HepG2 (cell line): ENCODE results near the gene FUT4. TPM values are rescaled to one million over a fixed set of nuclear protein-coding genes. Genes with fewer than 3 reads are reported as not detected.

Source experiments
- ATAC-seq: fragments of 200-7000 bp; cut with Tn5 transposase; 3 replicates; pipeline ENCODE4 v1.9.1; 2020; ENCODE audit warnings: mild to moderate bottlenecking, moderate library complexity
- BruUV-seq: library from RNA; stranded (reverse); fragments of 400-500 nt; replicated peaks from 2 replicates; lab custom pipeline; 2021; lab: Mats Ljungman, UMichigan
- CTCF ChIA-PET: fragments of 300-600 bp; formaldehyde crosslinking; extraction: SDS; loops from one replicate; lab custom pipeline; 2021; ENCODE audit warnings: low total read pairs, inconsistent platforms, low intra/inter-chr PET ratio; lab: Yijun Ruan, JAX
- POLR2A ChIA-PET: fragments of 350-600 bp; sonication (Branson Sonifier 250); formaldehyde crosslinking; loops from one replicate; lab custom pipeline; 2020; ENCODE audit warnings: antibody characterized with exemption, inconsistent platforms; lab: Yijun Ruan, JAX
- DNase-seq: peaks from one replicate; pipeline ENCODE4 v3.0.0-alpha.2; 2015; ENCODE audit warnings: low spot score
- FAIRE-seq: peaks from 3 replicates; lab custom pipeline; 2011; peaks lifted over from hg19 to GRCh38; lab: Jason Lieb, UNC
- H2AFZ ChIP-seq: one replicate; pipeline ENCODE4 v1.6.1; 2011; ENCODE audit warnings: low read length, inconsistent platforms
- H3K27ac ChIP-seq: fragments of 300-600 bp; 3 replicates; pipeline ENCODE4 v1.8.0; 2011; ENCODE audit warnings: mixed run types, mild to moderate bottlenecking, mixed read lengths, low read length, inconsistent platforms; ENCODE audit not compliant: insufficient read depth; ENCODE audit errors: extremely low read length
- H3K27me3 ChIP-seq, 2 experiments: fragments of 200-600 bp in 1 of 2; 2 replicates in 1 of 2; 3 replicates in 1 of 2; pipeline versions ENCODE4 v1.6.0 to v1.8.0; 2011; ENCODE audit warnings: low read length in 2 of 2, mild to moderate bottlenecking in 2 of 2, moderate library complexity in 2 of 2, inconsistent platforms in 1 of 2; ENCODE audit not compliant: insufficient read depth in 2 of 2, control insufficient read depth in 1 of 2
- H3K36me3 ChIP-seq, 2 experiments: fragments of 200-600 bp in 1 of 2; replicated peaks in 1 of 2; 2 replicates in 1 of 2; 3 replicates in 1 of 2; pipeline versions ENCODE4 v1.5.1 to v1.8.0; 2011; ENCODE audit warnings: low read length in 2 of 2, inconsistent platforms in 1 of 2; ENCODE audit not compliant: insufficient read depth in 2 of 2, control insufficient read depth in 1 of 2
- H3K4me1 ChIP-seq: 2 replicates; pipeline ENCODE4 v1.5.1; 2012; ENCODE audit warnings: low read length, inconsistent platforms; ENCODE audit not compliant: insufficient read depth
- H3K4me2 ChIP-seq: 2 replicates; pipeline ENCODE4 v1.6.0; 2011; ENCODE audit warnings: low read depth, low read length, inconsistent platforms
- H3K4me3 ChIP-seq, 3 experiments: fragments of 200-600 bp in 1 of 3; sonication (generic), shearing (Covaris generic) in 1 of 3; replicated peaks in 1 of 3; 2 replicates each; pipeline ENCODE4 v1.5.1; 2011 to 2016; ENCODE audit warnings: low read length in 3 of 3, inconsistent platforms in 2 of 3, low read depth in 2 of 3, mild to moderate bottlenecking in 2 of 3, control low read depth in 1 of 3, mixed read lengths in 1 of 3; ENCODE audit not compliant: insufficient read depth in 1 of 3
- H3K79me2 ChIP-seq: one replicate; pipeline ENCODE4 v1.6.1; 2011; ENCODE audit warnings: low read length, inconsistent platforms; ENCODE audit not compliant: insufficient read depth
- H3K9ac ChIP-seq: 2 replicates; pipeline ENCODE4 v1.6.0; 2011; ENCODE audit warnings: mild to moderate bottlenecking, low read depth, low read length, inconsistent platforms; ENCODE audit not compliant: insufficient read depth
- H3K9me3 ChIP-seq: 2 replicates; pipeline ENCODE4 v1.5.1; 2012; ENCODE audit warnings: mild to moderate bottlenecking, low read length
- H4K20me1 ChIP-seq: 2 replicates; pipeline ENCODE4 v1.6.0; 2011; ENCODE audit warnings: inconsistent platforms, mild to moderate bottlenecking, low read length, moderate library complexity; ENCODE audit not compliant: insufficient read depth
- ARID5B ChIP-seq: IDR thresholded peaks from 2 replicates; pipeline ENCODE4 v1.4.0; 2020; ENCODE audit warnings: mild to moderate bottlenecking, missing genetic modification reagents
- GFI1 ChIP-seq: sonication (generic); formaldehyde crosslinking; IDR thresholded peaks from 2 replicates; pipeline ENCODE4 v1.5.0; 2020; ENCODE audit warnings: missing genetic modification reagents, mild to moderate bottlenecking, borderline replicate concordance
- ISL2 ChIP-seq: sonication (generic); formaldehyde crosslinking; IDR thresholded peaks from 2 replicates; pipeline ENCODE4 v1.5.0; 2020; ENCODE audit warnings: missing genetic modification reagents
- MIER2 ChIP-seq: IDR thresholded peaks from 2 replicates; pipeline ENCODE4 v1.6.1; 2016; ENCODE audit warnings: missing biosample characterization, missing genetic modification reagents
- NR3C1 ChIP-seq: sonication (generic); formaldehyde crosslinking; IDR thresholded peaks from 2 replicates; pipeline ENCODE4 v1.4.0; 2020; ENCODE audit warnings: missing genetic modification reagents
- NRL ChIP-seq: sonication (generic); formaldehyde crosslinking; IDR thresholded peaks from 2 replicates; pipeline ENCODE4 v1.5.0; 2020; ENCODE audit warnings: missing genetic modification reagents, mild to moderate bottlenecking, moderate library complexity, borderline replicate concordance
- POGZ ChIP-seq: sonication (generic); formaldehyde crosslinking; IDR thresholded peaks from 2 replicates; pipeline ENCODE4 v1.4.0; 2020; ENCODE audit warnings: mild to moderate bottlenecking, missing genetic modification reagents
- ZBED4 ChIP-seq: sonication (generic); formaldehyde crosslinking; IDR thresholded peaks from 2 replicates; pipeline ENCODE4 v1.4.0; 2020; ENCODE audit warnings: missing genetic modification reagents, borderline replicate concordance
- ZEB1 ChIP-seq: IDR thresholded peaks from 2 replicates; pipeline ENCODE4 v1.6.1; 2012; ENCODE audit warnings: mild to moderate bottlenecking, low read depth, inconsistent platforms; ENCODE audit not compliant: insufficient replicate concordance
- ZFP90 ChIP-seq: sonication (generic); formaldehyde crosslinking; IDR thresholded peaks from 2 replicates; pipeline ENCODE4 v1.8.0; 2022; ENCODE audit warnings: missing genetic modification reagents, mild to moderate bottlenecking, inconsistent platforms, borderline replicate concordance
- ZFX ChIP-seq: sonication (generic); formaldehyde crosslinking; IDR thresholded peaks from 2 replicates; pipeline ENCODE4 v1.4.0; 2020; ENCODE audit warnings: mild to moderate bottlenecking, low read depth, missing genetic modification reagents, moderate library complexity
- ZFY ChIP-seq: sonication (generic); formaldehyde crosslinking; IDR thresholded peaks from 2 replicates; pipeline ENCODE4 v1.4.0; 2020; ENCODE audit warnings: missing genetic modification reagents
- ZNF710 ChIP-seq: sonication (generic); formaldehyde crosslinking; IDR thresholded peaks from 2 replicates; pipeline ENCODE4 v1.5.0; 2020; ENCODE audit warnings: mild to moderate bottlenecking, missing genetic modification reagents, borderline replicate concordance
- ZNF749 ChIP-seq: sonication (generic); formaldehyde crosslinking; IDR thresholded peaks from 2 replicates; pipeline ENCODE4 v1.8.0; 2022; ENCODE audit warnings: mild to moderate bottlenecking, missing genetic modification reagents, moderate library complexity, borderline replicate concordance
- WGBS: methylation state at CpG from one replicate; pipeline ENCODE4 v1.1.6; 2017; ENCODE audit warnings: low lambda C conversion rate; 5-methylcytosine and 5-hydroxymethylcytosine counted together
- in situ Hi-C: cut with HindIII; loops from 2 replicates; pipeline ENCODE4 v1.10.0; 2017; ENCODE audit warnings: low pct_unique_long_range_greater_than_20kb; ENCODE audit not compliant: extremely low pct_ligation_motif_present
- intact Hi-C: fragments of 100-400 bp; cut with micrococcal nuclease; formaldehyde crosslinking; loops from one replicate; pipeline ENCODE4 v1.10.0; 2022; ENCODE audit not compliant: unreplicated experiment
- polyA plus RNA-seq, 8 experiments: library from polyadenylated mRNA; depleted of rRNA in 3 of 8; stranded (reverse) in 7 of 8; unstranded in 1 of 8; fragments of >200 nt; fragmentation: Illumina TruSeq in 4 of 8; extraction: Trizol in 4 of 8; gene quantifications; 2 replicates each; pipeline versions ENCODE4 v1.2.1 to v1.2.3, GENCODE V29; 2011 to 2016; ENCODE audit warnings: low read depth in 4 of 8, missing spikeins in 1 of 8, mixed read lengths in 1 of 8; ENCODE audit not compliant: insufficient read depth in 1 of 8
- total RNA-seq, 5 experiments: library from RNA; depleted of rRNA; stranded (reverse); fragments of >200 nt; fragmentation: Illumina TruSeq; extraction: Trizol; gene quantifications; 2 replicates each; pipeline ENCODE4 v1.2.3, GENCODE V29; 2016; ENCODE audit warnings: low read depth in 1 of 5

FUT4 gene
- total and polyA plus RNA-seq, 2 of the 13 experiments (the other 11 are each of a cell fraction or from before 2014, with no cell fraction given), result 0.28 to 0.60 TPM

- Histone ChIP-seq H3K4me1 (peaks cover 46% of the 10 kb centered on the region), H3K79me2 (no peaks in the 10 kb centered on the region), H3K9ac (no peak overlapping the region), H3K36me3 (no peaks in the 10 kb centered on the region), H3K27me3 (no peaks in the 10 kb centered on the region), H3K9me3 (no peaks in the 10 kb centered on the region), H3K27ac (peak overlapping the region; percentile 31), H2AFZ (no peak overlapping the region), H3K4me3 (no peak overlapping the region), H3K4me2 (peak overlapping the region; percentile 37), H4K20me1 (no peaks in the 10 kb centered on the region)
- ATAC-seq, result peak; percentile 75
- in situ Hi-C loops (loop anchor here (5.0 kb wide), 1 partner anchor 81 kb away; no protein-coding TSS in a partner anchor), intact Hi-C loops (loop anchor here (10.0 kb wide), 1 partner anchor 548 kb away; the partner anchor contains the start of gene SRSF8)
- ChIA-PET POLR2A (interaction anchor here (1.4 kb wide), 1 partner anchor 23 kb away, joined by 4 read pairs; the partner anchor contains the start of genes ANKRD49 and MRE11), CTCF (no interaction called here)
- 11% methylated on average over 1 of the region's 1 CpG for WGBS
- peak; percentile 71 for DNase-seq
- FAIRE-seq, result peak; percentile 75
- no TSS peak for BruUV-seq
- TF ChIP-seq MIER2, result 0 out of 2 replicates have a peak, but pooled peaks have one; percentile 23
- 0 out of 2 replicates have a peak, but pooled peaks have one; percentile 29 for TF ChIP-seq ISL2 (CRISPR knock-in tag)
- peak; percentile 26; the same call in 1 of the 2 replicates for TF ChIP-seq POGZ (CRISPR knock-in tag)
- TF ChIP-seq ARID5B (CRISPR knock-in tag), result peak; percentile 54; the same call in 1 of the 2 replicates
- peak; percentile 32; the same call in 1 of the 2 replicates for TF ChIP-seq GFI1
- no peak for TF ChIP-seq ZNF749 (CRISPR knock-in tag)
- TF ChIP-seq NR3C1 (CRISPR knock-in tag), result no peak
- TF ChIP-seq ZBED4 (CRISPR knock-in tag), result peak; percentile 83; the same call in 1 of the 2 replicates
- peak; percentile 58; the same call in 1 of the 2 replicates for TF ChIP-seq ZNF710 (CRISPR knock-in tag)
- TF ChIP-seq ZFY (CRISPR knock-in tag), result peak; percentile 56
- no peak for TF ChIP-seq NRL (CRISPR knock-in tag)
- 0 out of 2 replicates have a peak, but pooled peaks have one; percentile 45 for TF ChIP-seq ZFP90 (CRISPR knock-in tag)
- TF ChIP-seq ZFX (CRISPR knock-in tag), result peak; percentile 53
- TF ChIP-seq ZEB1, result peak; percentile 56
Observed at GRCh38 chr11:94516725-94517124, 27.0 kb upstream of the FUT4 start.
